ENCODE data around the gene RNASE8.
A peak's percentile ranks its signal among the peaks of the same experiment; 100 is the strongest.

RNASE8 gene

DNA sequence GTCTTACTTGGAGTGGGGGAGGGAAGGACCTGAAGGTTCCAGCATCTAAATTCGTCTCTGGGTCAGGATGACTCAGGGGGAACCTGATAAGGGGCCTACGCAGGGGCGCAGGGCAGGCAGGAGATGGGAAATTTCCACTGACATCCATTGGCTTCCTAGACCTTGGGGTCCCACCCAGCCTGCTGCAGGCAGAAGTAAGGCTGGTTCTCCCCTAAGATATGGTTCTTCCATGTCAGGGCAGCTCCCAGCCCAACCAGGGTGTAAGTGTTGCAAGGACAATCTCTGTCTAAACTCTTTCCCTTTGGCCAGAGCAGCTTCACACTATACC lies 30.7 kb upstream of the RNASE8 start:
- Histone ChIP-seq H3K4me3 (ENCODE audit: low read depth in 1 of 5, low read length in 5 of 5) (no peak overlapping the region), H3K9me3 (ENCODE audit: control insufficient read depth in 5 of 5, low read length in 5 of 5) (no peaks in the 10 kb centered on the region), H3K36me3 (ENCODE audit: control insufficient read depth in 5 of 5, insufficient read depth in 5 of 5, low read length in 5 of 5) (peaks cover 0 to 5% (median under 1%) of the 10 kb centered on the region in 5 donors), H3K27ac (ENCODE audit: low read depth, low read length) (peak overlapping the region; percentile 35), H3K27me3 (ENCODE audit: control insufficient read depth in 5 of 5, insufficient read depth in 4 of 5, low read length in 5 of 5) (no peaks in the 10 kb centered on the region), H3K4me1 (ENCODE audit: control insufficient read depth in 5 of 5, insufficient read depth in 5 of 5, low read length in 5 of 5) (peaks cover 3 to 42% (median 33%) of the 10 kb centered on the region in 5 donors), H3K9ac (ENCODE audit: low read length in 5 of 5) (no peak overlapping the region)

DNA sequence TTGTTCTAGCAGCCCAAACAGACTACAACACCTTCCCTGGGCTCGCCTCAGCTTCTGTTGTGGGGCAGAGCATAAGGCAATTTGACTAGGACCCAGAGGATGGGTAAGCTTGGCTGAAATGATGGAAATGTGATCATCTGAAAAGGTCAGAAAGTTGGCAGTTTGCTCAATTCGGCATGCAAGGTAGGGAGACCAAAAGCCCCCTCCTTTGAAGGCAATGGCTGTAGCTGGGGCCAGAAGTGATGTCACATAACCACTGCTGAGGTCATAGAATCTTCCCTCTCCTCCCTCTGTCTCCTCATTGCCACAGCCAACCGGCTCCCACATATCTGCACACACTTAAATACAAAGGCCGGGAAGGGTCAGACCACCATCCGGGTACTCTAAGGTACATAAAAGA lies 27.7 kb upstream of the RNASE8 start, which contains the start of gene TPPP2:
Gene TPPP2 (plus strand): TSS at position 301 of the 400 bp plus-strand sequence. CDS start 365 bp downstream, outside the sequence.
- H3K36me3 ChIP-seq (ENCODE audit: control insufficient read depth in 5 of 5, insufficient read depth in 5 of 5, low read length in 5 of 5), result no peaks in the 10 kb centered on the region
- H3K4me3 ChIP-seq (ENCODE audit: low read depth in 1 of 5, low read length in 5 of 5), result no peak within 1 kb of the TSS
- no peaks in the 10 kb centered on the region for H3K9me3 ChIP-seq (ENCODE audit: control insufficient read depth in 5 of 5, low read length in 5 of 5)
- H3K9ac ChIP-seq (ENCODE audit: low read length in 5 of 5), result no peak within 1 kb of the TSS
- no peaks in the 10 kb centered on the region for H3K27me3 ChIP-seq (ENCODE audit: control insufficient read depth in 5 of 5, insufficient read depth in 4 of 5, low read length in 5 of 5)
- no peak within 1 kb of the TSS for H3K27ac ChIP-seq (ENCODE audit: low read depth, low read length)
- peaks cover 0 to 16% (median 9%) of the 10 kb centered on the region in 5 donors for H3K4me1 ChIP-seq (ENCODE audit: control insufficient read depth in 5 of 5, insufficient read depth in 5 of 5, low read length in 5 of 5)

DNA sequence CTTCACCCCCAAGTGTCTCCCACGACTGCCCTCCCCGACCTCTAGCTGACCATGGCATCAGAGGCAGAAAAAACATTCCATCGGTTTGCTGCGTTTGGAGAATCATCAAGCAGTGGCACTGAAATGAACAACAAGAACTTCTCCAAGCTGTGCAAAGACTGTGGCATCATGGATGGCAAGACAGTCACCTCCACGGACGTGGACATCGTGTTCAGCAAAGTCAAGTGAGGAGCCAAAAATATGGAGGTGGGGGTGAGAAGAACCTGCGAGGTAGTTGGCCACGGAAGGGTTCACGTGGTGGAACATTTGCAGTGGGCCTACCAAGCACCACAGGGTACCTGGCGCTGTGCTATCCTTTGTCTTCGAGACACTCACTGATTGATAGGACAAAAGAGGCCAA lies 27.1 kb upstream of the RNASE8 start:
- Histone ChIP-seq H3K9ac (ENCODE audit: low read length in 5 of 5) (no peak overlapping the region), H3K27ac (ENCODE audit: low read depth, low read length) (no peak overlapping the region), H3K9me3 (ENCODE audit: control insufficient read depth in 5 of 5, low read length in 5 of 5) (no peaks in the 10 kb centered on the region), H3K4me1 (ENCODE audit: control insufficient read depth in 5 of 5, insufficient read depth in 5 of 5, low read length in 5 of 5) (peaks cover 0 to 13% (median 5%) of the 10 kb centered on the region in 5 donors), H3K36me3 (ENCODE audit: control insufficient read depth in 5 of 5, insufficient read depth in 5 of 5, low read length in 5 of 5) (no peaks in the 10 kb centered on the region), H3K27me3 (ENCODE audit: control insufficient read depth in 5 of 5, insufficient read depth in 4 of 5, low read length in 5 of 5) (no peaks in the 10 kb centered on the region), H3K4me3 (ENCODE audit: low read depth in 1 of 5, low read length in 5 of 5) (no peak overlapping the region)

DNA sequence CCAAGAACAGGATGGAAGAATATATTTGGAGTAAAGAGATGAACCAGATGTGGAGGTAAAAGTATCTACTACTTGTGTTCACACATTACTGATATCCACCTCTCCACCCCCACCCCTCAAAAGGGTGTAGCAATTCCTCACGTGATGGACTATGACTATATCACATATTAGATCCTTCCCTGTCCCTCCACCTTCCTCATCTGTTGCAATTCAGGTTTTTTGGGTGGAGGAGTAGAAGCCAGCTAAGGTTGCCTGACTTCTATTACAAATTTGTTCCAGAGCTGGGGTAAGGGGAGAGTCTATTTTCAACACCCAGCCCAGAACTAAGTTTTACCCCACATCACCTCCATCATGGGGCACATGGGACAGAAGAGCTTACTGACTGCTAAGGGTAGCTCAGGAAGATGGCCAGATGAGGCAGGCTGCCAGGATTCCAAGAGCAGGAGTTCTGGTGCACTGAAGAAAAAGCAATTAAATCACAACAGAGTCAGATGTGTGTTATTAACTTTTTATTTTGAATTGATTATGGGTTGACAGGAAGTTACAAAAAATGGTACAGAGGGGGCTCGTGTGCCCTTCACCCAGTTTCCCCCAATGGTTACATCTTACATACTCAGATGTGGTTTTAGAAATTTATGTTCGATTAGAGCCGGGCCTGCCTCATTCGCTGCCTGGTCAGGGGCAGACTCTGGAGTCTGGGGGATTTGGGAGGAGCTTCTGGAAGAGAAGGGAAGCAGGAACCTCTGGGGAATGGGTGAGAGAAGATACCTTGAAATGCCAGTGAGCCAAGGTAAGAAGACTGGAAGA lies 25.1 kb upstream of the RNASE8 start:
- Histone ChIP-seq H3K27ac (ENCODE audit: low read depth, low read length) (no peak overlapping the region), H3K9ac (ENCODE audit: low read length in 5 of 5) (no peak overlapping the region), H3K9me3 (ENCODE audit: control insufficient read depth in 5 of 5, low read length in 5 of 5) (no peaks in the 10 kb centered on the region)

DNA sequence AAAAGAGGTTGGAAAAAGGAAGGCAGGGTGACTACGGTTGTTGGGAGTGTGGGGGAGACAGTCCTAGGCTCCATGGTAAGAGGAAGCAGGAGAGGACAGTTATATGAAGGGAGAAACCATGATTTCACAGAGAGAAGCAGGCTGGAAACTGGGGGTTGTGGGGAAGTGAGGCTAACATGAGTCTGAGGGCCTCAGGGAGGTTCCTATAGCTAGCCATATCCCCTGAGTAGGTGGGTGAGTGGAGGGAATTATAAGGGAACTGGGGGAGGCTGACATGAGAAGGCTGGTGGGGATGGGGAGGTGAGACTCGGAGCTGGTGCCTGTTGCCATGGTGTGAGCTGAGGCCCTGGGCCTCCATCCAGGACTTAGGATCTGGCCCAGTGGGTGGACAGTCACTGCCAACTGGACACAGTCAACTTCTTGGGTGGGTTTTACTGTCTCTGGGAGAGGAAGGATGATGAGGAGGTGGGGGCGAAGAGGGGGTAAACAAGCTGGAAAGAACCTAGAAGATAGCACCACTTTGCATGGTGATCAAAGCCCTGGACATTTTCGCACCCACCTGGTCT lies 24.4 kb upstream of the RNASE8 start:
- H3K9me3 ChIP-seq (ENCODE audit: control insufficient read depth in 5 of 5, low read length in 5 of 5), result no peaks in the 10 kb centered on the region
- H3K4me3 ChIP-seq (ENCODE audit: low read depth in 1 of 5, low read length in 5 of 5), result no peak overlapping the region
- no peaks in the 10 kb centered on the region for H3K27me3 ChIP-seq (ENCODE audit: control insufficient read depth in 5 of 5, insufficient read depth in 4 of 5, low read length in 5 of 5)
- H3K4me1 ChIP-seq (ENCODE audit: control insufficient read depth in 5 of 5, insufficient read depth in 5 of 5, low read length in 5 of 5), result peaks cover 0 to 3% (median 0%) of the 10 kb centered on the region in 5 donors
- no peaks in the 10 kb centered on the region for H3K36me3 ChIP-seq (ENCODE audit: control insufficient read depth in 5 of 5, insufficient read depth in 5 of 5, low read length in 5 of 5)
- no peak overlapping the region for H3K9ac ChIP-seq (ENCODE audit: low read length in 5 of 5)
- no peak overlapping the region for H3K27ac ChIP-seq (ENCODE audit: low read depth, low read length)

More for the DNA sequence above, 25.1 kb upstream of the RNASE8 start:
- H3K4me1 ChIP-seq (ENCODE audit: control insufficient read depth in 5 of 5, insufficient read depth in 5 of 5, low read length in 5 of 5), result no peaks in the 10 kb centered on the region
- H3K36me3 ChIP-seq (ENCODE audit: control insufficient read depth in 5 of 5, insufficient read depth in 5 of 5, low read length in 5 of 5), result no peaks in the 10 kb centered on the region
- H3K4me3 ChIP-seq (ENCODE audit: low read depth in 1 of 5, low read length in 5 of 5), result no peak overlapping the region
- no peaks in the 10 kb centered on the region for H3K27me3 ChIP-seq (ENCODE audit: control insufficient read depth in 5 of 5, insufficient read depth in 4 of 5, low read length in 5 of 5)

DNA sequence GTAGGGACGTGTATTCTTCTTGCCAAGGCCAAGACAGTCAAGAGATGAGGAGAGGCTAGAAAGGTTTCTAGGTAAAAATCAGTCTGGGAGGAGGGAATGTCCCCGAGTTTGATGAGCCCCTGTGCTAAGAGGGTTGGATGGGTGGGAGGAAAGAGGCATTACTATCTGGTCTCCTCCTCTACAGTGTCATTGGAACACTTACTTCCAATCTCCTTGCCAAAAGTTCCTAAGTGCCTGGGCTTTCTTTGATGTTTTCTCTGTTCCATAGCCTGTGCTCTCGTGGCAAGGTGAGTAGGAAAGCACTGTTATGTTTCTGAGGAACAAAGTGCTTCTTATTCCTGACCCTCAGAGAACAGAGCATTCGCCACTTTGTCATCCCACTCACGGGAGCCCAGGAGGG lies 22.9 kb upstream of the RNASE8 start, which contains the start of gene RNASE13:
Gene RNASE13 (minus strand): TSS at position 101 of the 400 bp plus-strand sequence. CDS start 519 bp downstream, outside the sequence.
- Histone ChIP-seq H3K9ac (ENCODE audit: low read length in 5 of 5) (no peak within 1 kb of the TSS), H3K27ac (ENCODE audit: low read depth, low read length) (no peak within 1 kb of the TSS), H3K9me3 (ENCODE audit: control insufficient read depth in 5 of 5, low read length in 5 of 5) (no peaks in the 10 kb centered on the region), H3K4me1 (ENCODE audit: control insufficient read depth in 5 of 5, insufficient read depth in 5 of 5, low read length in 5 of 5) (peaks cover 3 to 18% (median 14%) of the 10 kb centered on the region in 5 donors), H3K36me3 (ENCODE audit: control insufficient read depth in 5 of 5, insufficient read depth in 5 of 5, low read length in 5 of 5) (no peaks in the 10 kb centered on the region), H3K4me3 (ENCODE audit: low read depth in 1 of 5, low read length in 5 of 5) (no peak within 1 kb of the TSS), H3K27me3 (ENCODE audit: control insufficient read depth in 5 of 5, insufficient read depth in 4 of 5, low read length in 5 of 5) (no peaks in the 10 kb centered on the region)

DNA sequence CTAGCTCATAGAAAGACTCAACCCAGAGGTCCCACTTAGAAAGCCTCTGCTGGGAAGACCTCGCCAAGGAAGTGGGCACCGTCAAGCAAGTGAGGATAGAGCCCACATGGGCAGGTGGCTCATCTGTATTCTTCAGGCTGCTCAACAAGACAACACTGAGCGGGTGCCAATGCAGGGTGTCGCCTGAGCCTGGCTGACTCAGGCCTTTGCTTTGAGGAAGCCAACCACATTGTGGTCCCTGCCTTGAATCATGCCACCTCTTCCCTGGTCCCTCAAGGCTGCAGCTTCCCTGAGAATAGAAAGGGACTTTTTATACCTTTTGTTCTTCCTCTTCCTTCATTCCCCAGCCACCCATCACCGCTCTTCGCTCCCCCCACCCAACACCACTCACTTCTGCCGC lies 20.9 kb upstream of the RNASE8 start:
- H3K4me3 ChIP-seq (ENCODE audit: low read depth in 1 of 5, low read length in 5 of 5), result no peak overlapping the region
- H3K9ac ChIP-seq (ENCODE audit: low read length in 5 of 5), result no peak overlapping the region
- H3K9me3 ChIP-seq (ENCODE audit: control insufficient read depth in 5 of 5, low read length in 5 of 5), result no peaks in the 10 kb centered on the region
- no peak overlapping the region for H3K27ac ChIP-seq (ENCODE audit: low read depth, low read length)
- H3K36me3 ChIP-seq (ENCODE audit: control insufficient read depth in 5 of 5, insufficient read depth in 5 of 5, low read length in 5 of 5), result no peaks in the 10 kb centered on the region
- H3K27me3 ChIP-seq (ENCODE audit: control insufficient read depth in 5 of 5, insufficient read depth in 4 of 5, low read length in 5 of 5), result no peaks in the 10 kb centered on the region
- peaks cover 6 to 21% (median 20%) of the 10 kb centered on the region in 5 donors for H3K4me1 ChIP-seq (ENCODE audit: control insufficient read depth in 5 of 5, insufficient read depth in 5 of 5, low read length in 5 of 5)

DNA sequence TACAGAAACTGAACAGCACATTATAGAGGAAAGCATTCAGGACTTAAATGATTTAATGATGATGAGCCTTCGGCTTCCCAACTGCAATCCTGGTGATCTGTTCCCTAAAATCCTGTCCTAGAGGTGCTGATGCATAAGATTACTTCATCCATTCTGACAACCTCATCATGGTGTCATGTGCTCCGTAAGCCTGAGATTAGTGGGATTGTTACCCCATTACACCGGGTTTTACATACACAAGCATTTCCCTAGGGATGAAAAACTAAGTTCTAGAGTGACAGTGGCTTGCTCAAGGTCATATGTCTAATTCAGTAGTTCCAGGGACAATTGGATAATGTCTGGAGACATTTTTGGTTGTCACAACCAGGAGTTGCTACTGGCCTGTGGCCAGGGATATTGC lies 20.5 kb upstream of the RNASE8 start:
- Histone ChIP-seq H3K27me3 (ENCODE audit: control insufficient read depth in 5 of 5, insufficient read depth in 4 of 5, low read length in 5 of 5) (no peaks in the 10 kb centered on the region), H3K4me1 (ENCODE audit: control insufficient read depth in 5 of 5, insufficient read depth in 5 of 5, low read length in 5 of 5) (peaks cover 6 to 23% (median 20%) of the 10 kb centered on the region in 5 donors), H3K27ac (ENCODE audit: low read depth, low read length) (no peak overlapping the region), H3K9ac (ENCODE audit: low read length in 5 of 5) (no peak overlapping the region), H3K4me3 (ENCODE audit: low read depth in 1 of 5, low read length in 5 of 5) (no peak overlapping the region), H3K36me3 (ENCODE audit: control insufficient read depth in 5 of 5, insufficient read depth in 5 of 5, low read length in 5 of 5) (no peaks in the 10 kb centered on the region), H3K9me3 (ENCODE audit: control insufficient read depth in 5 of 5, low read length in 5 of 5) (no peaks in the 10 kb centered on the region)

DNA sequence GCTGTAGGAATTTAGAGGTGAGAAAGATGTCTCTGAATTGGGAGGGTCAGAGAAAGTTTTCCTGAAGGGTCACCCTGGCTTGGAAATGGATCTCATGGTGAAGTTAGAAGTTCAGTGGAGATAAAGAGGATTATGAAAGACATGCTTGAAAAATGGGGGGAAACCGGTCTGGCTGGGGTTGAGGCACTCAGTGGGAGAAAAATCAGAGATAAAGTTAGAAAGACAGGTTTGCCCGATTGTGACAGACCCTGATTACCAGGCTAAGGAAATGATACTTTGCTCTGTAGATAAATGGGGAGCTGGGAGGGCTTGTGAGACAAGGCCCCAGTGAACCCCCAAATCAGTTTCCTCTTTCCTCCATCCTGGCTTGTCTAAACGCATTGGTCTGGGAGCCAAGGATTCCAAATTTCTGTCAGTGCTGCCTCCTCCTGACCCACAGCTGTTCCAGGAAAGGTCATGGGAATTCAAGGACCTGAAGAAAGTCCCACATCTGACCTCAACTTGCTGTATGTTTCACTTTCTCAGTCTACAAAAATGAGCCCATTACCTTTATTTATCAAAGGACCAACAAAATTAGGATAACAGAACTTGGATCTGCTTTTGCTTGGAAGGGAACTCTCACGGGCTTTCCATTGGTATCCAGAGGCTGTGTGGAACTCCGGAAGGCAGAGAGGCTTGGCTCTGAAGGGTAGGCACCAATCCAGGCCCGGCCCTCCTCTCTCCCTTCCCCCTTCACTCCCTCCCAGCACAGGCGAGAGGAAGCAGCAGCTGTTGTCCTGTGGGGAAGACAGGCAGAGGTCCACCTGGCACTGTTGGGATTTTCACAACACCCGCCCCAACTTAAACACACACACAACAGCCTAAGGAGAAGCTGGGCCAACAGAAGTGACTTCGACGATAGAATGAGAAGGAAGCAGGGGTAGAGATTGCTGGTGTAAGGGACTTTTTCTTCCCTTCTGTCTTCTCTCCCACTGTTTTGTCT lies 18.9 kb upstream of the RNASE8 start:
- H3K36me3 ChIP-seq (ENCODE audit: control insufficient read depth in 5 of 5, insufficient read depth in 5 of 5, low read length in 5 of 5), result no peaks in the 10 kb centered on the region
- H3K9me3 ChIP-seq (ENCODE audit: control insufficient read depth in 5 of 5, low read length in 5 of 5), result no peaks in the 10 kb centered on the region
- peak overlapping the region; percentile 55 for H3K27ac ChIP-seq (ENCODE audit: low read depth, low read length)
- peak overlapping the region in 1 of 5 donors; percentile 31 for H3K4me3 ChIP-seq (ENCODE audit: low read depth in 1 of 5, low read length in 5 of 5)
- H3K9ac ChIP-seq (ENCODE audit: low read length in 5 of 5), result peak overlapping the region in 4 of 5 donors; percentile 9 to 58 (median 37)
- H3K4me1 ChIP-seq (ENCODE audit: control insufficient read depth in 5 of 5, insufficient read depth in 5 of 5, low read length in 5 of 5), result peaks cover 12 to 37% (median 32%) of the 10 kb centered on the region in 5 donors
- H3K27me3 ChIP-seq (ENCODE audit: control insufficient read depth in 5 of 5, insufficient read depth in 4 of 5, low read length in 5 of 5), result no peaks in the 10 kb centered on the region
